Activated CD8-positive, alpha-beta T cell treated with anti-CD3 and anti-CD28 coated beads, Interleukin-2, amount 10 ng/mL, durations not matched to agents 7 days and 5 days (primary cell): Measurements from ENCODE around the gene KIN. TPM values are rescaled to one million over a fixed set of nuclear protein-coding genes. Genes with fewer than 3 reads are reported as not detected.
"Not testable (repeated sequence)": the region's sequence is repeated elsewhere in the genome, so short reads cannot be mapped to it uniquely, and the experiment has no call there.

Experiments
- ATAC-seq: fragments of 150-1000 bp; cut with Tn5 transposase; one replicate; pipeline ENCODE4 v1.10.0; 2021; ENCODE audit warnings: moderate library complexity
- CTCF ChIA-PET: fragments of 350-600 bp; sonication (Branson Sonifier 250); formaldehyde crosslinking; loops from one replicate; lab custom pipeline; 2021; ENCODE audit warnings: antibody characterized with exemption; lab: Charles Lee
- POLR2A ChIA-PET: fragments of 350-600 bp; sonication (Branson Sonifier 250); formaldehyde crosslinking; loops from one replicate; lab custom pipeline; 2021; ENCODE audit warnings: antibody characterized with exemption; lab: Charles Lee
- DNase-seq: peaks from one replicate; pipeline ENCODE4 v3.0.0-alpha.2; 2020
- H3K27ac Mint-ChIP-seq: one replicate; pipeline ENCODE4 v1.8.0; 2021; ENCODE audit warnings: mild to moderate bottlenecking, mixed read lengths
- H3K27me3 Mint-ChIP-seq: one replicate; pipeline ENCODE4 v1.8.0; 2021; ENCODE audit warnings: low read depth, mixed read lengths
- H3K36me3 Mint-ChIP-seq: one replicate; pipeline ENCODE4 v1.8.0; 2021; ENCODE audit warnings: low read depth, mixed read lengths
- H3K4me1 Mint-ChIP-seq: one replicate; pipeline ENCODE4 v1.8.0; 2021; ENCODE audit warnings: low read depth, mixed read lengths
- H3K4me3 Mint-ChIP-seq: one replicate; pipeline ENCODE4 v1.8.0; 2021; ENCODE audit warnings: mild to moderate bottlenecking, mixed read lengths
- H3K9me3 Mint-ChIP-seq: one replicate; pipeline ENCODE4 v1.8.0; 2022; ENCODE audit warnings: mixed read lengths; ENCODE audit not compliant: insufficient read depth
- total RNA-seq, 2 experiments: library from RNA; stranded (reverse); gene quantifications; one replicate each; pipeline ENCODE4 v1.2.3, GENCODE V29; 2021

The KIN gene
- total RNA-seq, 2 experiments from 2014 or later = 14.8 to 17.5 TPM

DNA sequence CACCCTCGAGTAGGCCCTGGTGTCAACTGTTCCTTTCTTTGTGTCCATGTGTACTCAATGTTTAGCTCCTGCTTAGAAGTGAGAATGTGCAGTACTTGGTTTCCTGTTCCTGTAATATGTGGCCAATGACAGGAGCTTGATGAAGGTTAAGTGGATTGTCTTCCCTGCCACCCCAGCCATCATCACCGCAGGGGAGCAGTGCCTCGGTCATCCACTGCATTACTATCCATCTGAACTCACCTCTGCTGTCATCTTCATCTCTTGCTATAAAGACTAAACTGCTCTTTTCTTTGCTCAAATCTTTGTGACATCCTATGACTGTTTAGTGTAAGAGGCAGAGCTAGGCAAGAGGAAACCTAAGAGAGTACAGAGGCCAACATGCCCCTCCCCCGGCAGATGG, 69.1 kb downstream of the KIN start:
- no peak for ATAC-seq
- Mint-ChIP-seq H3K9me3 (no peaks in the 10 kb centered on the region), H3K4me3 (no peak overlapping the region), H3K27me3 (peaks cover 19% of the 10 kb centered on the region), H3K36me3 (no peaks in the 10 kb centered on the region), H3K27ac (no peak overlapping the region), H3K4me1 (peaks cover 23% of the 10 kb centered on the region)
- CTCF ChIA-PET = interaction anchor here (1.7 kb wide), 1 partner anchor 31 kb away, joined by 9 read pairs; no protein-coding TSS in a partner anchor
- POLR2A ChIA-PET = no interaction called here
- no peak for DNase-seq

DNA sequence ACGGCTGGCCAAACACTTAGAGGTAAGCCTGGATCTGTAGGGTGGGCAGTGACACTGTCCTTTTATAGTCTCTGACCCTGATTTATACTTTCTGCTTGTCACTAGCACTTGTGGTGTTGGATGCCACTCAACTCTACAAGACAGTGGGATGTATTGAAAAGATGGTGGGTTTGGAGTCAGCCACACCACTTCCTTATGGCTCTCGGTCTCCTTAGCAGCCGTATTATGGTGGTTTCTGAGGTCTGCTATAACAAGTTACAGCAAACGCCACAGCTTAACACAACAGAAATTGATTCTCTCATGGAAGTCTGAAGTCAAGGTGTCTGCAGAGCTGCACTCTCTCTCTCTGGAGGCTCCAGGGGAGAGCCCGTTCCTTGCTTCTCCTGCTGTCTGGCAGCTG, 70.0 kb downstream of the KIN start:
- H3K4me3 Mint-ChIP-seq = no peak overlapping the region
- H3K4me1 Mint-ChIP-seq = peaks cover 23% of the 10 kb centered on the region
- POLR2A ChIA-PET = no interaction called here
- H3K27ac Mint-ChIP-seq = no peak overlapping the region
- DNase-seq (peak; percentile 46), ATAC-seq (peak; percentile 81)
- peaks cover 18% of the 10 kb centered on the region for H3K27me3 Mint-ChIP-seq
- CTCF ChIA-PET = interaction anchor here (1.7 kb wide), 1 partner anchor 30 kb away, joined by 9 read pairs; no protein-coding TSS in a partner anchor
- H3K9me3 Mint-ChIP-seq = no peaks in the 10 kb centered on the region
- no peaks in the 10 kb centered on the region for H3K36me3 Mint-ChIP-seq

DNA sequence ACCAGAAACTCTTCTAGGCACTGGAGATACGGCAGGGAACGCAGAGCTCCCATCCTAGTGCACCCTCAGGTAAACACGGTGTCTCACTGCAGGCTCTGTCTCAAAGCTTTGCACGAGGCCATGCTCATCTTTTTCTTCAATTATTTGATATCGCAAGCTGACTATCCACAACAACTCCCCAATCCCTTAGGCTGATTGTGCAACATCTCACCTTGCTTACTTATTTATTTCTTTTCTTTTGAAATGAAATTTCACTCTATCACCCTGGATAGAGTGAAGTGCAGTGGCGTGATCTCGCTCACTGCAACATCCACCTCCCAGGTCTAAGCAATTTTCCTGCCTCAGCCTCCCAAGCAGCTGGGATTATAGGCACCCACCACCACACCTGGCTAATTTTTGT, 72.3 kb downstream of the KIN start:
- ATAC-seq (no peak), DNase-seq (no peak)
- Mint-ChIP-seq H3K9me3 (no peaks in the 10 kb centered on the region), H3K36me3 (no peaks in the 10 kb centered on the region), H3K4me1 (peaks cover 23% of the 10 kb centered on the region), H3K27me3 (peaks cover 18% of the 10 kb centered on the region), H3K27ac (no peak overlapping the region), H3K4me3 (no peak overlapping the region)
- CTCF ChIA-PET = no interaction called here
- POLR2A ChIA-PET = no interaction called here

DNA sequence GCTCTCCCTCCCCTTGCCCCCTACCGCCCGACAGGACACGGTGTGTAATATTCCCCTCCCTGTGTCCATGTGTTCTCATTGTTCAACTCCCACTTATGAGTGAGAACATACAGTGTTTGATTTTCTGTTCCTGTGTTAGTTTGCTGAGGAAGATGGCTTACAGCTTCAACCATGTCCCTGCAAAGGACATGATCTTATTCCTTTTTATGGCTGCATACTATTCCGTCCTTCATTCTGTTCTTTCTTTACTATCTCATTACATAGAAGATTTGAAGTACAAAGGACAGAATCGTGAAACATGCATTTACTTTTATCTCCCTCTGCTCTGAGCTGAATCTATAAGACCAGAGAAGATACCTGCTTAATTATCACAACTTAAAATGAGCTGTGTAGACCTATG, 76.7 kb downstream of the KIN start:
- CTCF ChIA-PET = interaction anchor here (1.0 kb wide), 1 partner anchor 24 kb away, joined by 3 read pairs; no protein-coding TSS in a partner anchor
- H3K36me3 Mint-ChIP-seq, H3K9me3 Mint-ChIP-seq, H3K27ac Mint-ChIP-seq, ATAC-seq, H3K4me3 Mint-ChIP-seq, POLR2A ChIA-PET, DNase-seq, H3K4me1 Mint-ChIP-seq: not testable (repeated sequence)
- H3K27me3 Mint-ChIP-seq = peaks cover 33% of the 10 kb centered on the region

DNA sequence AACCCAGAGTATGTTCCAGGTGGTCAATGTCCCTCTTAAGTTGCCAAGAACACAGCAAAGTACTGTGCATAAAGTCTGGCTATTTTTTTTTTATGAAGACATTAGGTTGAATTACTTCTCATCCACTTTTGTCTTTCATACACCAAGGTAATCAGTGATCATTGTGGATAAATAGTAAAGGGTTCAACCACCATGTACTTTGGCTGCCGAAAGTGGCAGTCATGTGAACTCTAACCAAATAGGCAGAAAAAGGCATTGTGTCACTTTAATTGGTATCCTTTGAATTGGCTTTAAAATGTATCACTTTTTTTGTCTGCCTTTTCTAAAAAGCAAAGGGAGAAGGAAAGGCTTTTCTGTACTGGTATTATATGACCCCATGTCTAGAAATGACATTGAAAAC, 77.3 kb downstream of the KIN start:
- ChIA-PET POLR2A (no interaction called here), CTCF (interaction anchor here (2.4 kb wide), 1 partner anchor 24 kb away, joined by 9 read pairs; no protein-coding TSS in a partner anchor)
- no peak for DNase-seq
- Mint-ChIP-seq H3K27ac (no peak overlapping the region), H3K4me3 (no peak overlapping the region), H3K9me3 (no peaks in the 10 kb centered on the region), H3K27me3 (peaks cover 30% of the 10 kb centered on the region), H3K4me1 (no peaks in the 10 kb centered on the region), H3K36me3 (no peaks in the 10 kb centered on the region)
- ATAC-seq = no peak

DNA sequence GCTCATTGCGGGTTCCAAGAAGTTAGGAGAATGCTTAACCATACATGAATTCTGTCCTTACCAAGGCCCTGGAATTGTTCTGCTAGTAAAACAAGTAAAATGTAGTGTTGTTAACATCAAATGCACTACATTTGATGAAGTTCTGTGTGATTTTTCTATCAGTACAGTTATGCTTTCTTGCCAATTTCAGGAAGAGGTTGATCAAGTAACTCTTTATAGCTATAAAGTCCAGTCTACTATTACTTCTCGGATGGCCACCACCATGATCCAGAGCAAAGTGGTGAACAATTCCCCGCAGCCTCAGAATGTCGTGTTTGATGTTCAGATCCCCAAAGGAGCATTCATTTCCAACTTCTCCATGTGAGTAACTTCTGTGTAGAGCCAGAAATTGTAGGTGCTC, 79.0 kb downstream of the KIN start:
- DNase-seq = no peak
- ChIA-PET POLR2A (no interaction called here), CTCF (interaction anchor here (2.4 kb wide), 1 partner anchor 22 kb away, joined by 9 read pairs; no protein-coding TSS in a partner anchor)
- ATAC-seq = no peak
- Mint-ChIP-seq H3K9me3 (no peaks in the 10 kb centered on the region), H3K27me3 (peaks cover 33% of the 10 kb centered on the region), H3K27ac (no peak overlapping the region), H3K4me3 (no peak overlapping the region), H3K4me1 (no peaks in the 10 kb centered on the region), H3K36me3 (no peaks in the 10 kb centered on the region)

DNA sequence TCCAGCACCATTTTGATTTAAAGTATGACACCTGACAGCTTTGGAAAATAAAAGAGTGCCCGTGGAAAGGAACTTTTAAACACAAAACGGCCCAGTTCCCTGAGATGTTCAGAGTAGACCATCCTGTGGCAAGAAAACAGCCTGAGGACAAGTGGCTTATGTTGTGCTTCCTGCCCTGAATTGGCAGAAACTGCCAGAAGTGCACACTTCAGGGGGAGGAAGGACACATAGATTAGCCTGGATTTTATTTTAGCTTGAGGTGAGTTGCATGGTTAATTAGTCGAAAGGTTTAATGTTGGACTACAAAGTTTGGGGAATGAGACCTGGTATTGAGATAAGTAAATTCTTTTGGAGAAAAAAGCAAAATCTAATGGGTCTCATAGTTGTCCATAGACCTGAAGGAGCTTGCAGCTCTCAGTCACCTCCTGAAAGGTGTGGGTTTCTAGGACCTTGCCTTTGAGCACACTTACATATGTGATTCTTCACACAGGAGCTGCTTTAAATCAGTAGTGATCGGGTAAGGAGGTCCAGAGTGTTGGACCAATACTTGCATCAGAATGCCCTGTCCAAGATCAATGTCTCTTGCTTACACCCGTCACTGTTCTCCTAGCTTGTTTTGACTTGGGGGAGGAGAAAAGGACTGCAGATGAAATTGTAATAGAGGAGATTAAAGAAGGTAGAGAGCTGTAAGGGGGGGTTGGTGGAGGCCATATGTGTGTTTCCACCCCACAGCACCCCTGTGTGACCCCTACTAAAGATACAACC, 79.8 kb downstream of the KIN start:
- Mint-ChIP-seq H3K36me3 (no peaks in the 10 kb centered on the region), H3K27ac (no peak overlapping the region), H3K4me1 (no peaks in the 10 kb centered on the region), H3K9me3 (no peaks in the 10 kb centered on the region), H3K4me3 (no peak overlapping the region), H3K27me3 (peaks cover 38% of the 10 kb centered on the region)
- ChIA-PET CTCF (interaction anchor here (2.4 kb wide), 1 partner anchor 21 kb away, joined by 9 read pairs; no protein-coding TSS in a partner anchor), POLR2A (no interaction called here)
- ATAC-seq = no peak
- no peak for DNase-seq

DNA sequence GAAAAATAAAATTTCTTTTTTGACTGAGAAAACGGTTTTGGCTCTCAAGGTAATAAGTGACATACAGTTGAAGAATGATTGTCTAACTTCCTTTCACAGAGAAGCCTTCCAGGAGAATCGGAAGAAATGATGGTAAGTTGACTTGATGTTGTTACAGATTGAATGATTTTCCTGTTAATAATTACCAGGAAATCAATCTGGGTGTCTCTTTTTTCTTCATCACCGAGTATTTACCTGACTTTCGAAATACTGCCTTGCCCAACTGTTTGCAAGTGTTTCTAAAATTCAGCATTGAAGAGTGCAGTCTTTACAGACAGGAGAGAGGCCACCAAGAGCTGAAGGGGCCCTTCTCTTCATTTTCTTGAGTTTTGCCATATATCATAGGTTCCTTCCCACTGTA, 80.7 kb downstream of the KIN start:
- DNase-seq (no peak), ATAC-seq (no peak)
- ChIA-PET POLR2A (interaction anchor here (0.6 kb wide), 1 partner anchor 20 kb away, joined by 3 read pairs; no protein-coding TSS in a partner anchor), CTCF (interaction anchor here (1.0 to 1.8 kb wide), 2 partner anchors 19 to 20 kb away, joined by 4 to 5 read pairs; no protein-coding TSS in a partner anchor)
- Mint-ChIP-seq H3K4me3 (no peak overlapping the region), H3K36me3 (no peaks in the 10 kb centered on the region), H3K9me3 (no peaks in the 10 kb centered on the region), H3K27ac (no peak overlapping the region), H3K27me3 (peaks cover 46% of the 10 kb centered on the region), H3K4me1 (no peaks in the 10 kb centered on the region)

DNA sequence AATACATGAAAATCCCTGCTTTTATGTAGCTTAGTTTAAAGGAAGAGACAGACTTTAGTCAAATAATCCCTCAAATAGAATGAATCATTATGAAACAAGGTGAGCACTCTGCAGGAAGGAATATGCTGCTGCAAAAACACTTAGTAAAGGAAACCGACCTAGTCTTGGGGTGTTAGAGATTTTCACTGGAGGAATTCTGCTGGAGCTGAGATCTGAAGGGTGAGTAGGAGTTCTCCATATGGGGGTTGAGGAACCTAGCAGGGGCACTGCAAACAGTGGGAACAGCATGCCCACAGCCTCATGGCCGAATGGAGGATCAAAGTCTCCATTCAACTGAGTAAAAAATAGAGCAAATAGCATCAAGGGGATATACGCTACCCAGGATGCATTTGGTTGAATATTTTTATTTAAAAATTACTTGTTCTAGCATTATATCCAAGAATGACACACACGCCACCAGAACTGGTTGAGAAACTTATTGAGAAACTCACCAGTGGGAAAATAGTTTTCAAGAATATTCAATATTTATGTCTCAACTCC, 81.2 kb downstream of the KIN start:
- ChIA-PET CTCF (interaction anchor here (1.0 to 1.8 kb wide), 2 partner anchors 18 to 20 kb away, joined by 4 to 5 read pairs; no protein-coding TSS in a partner anchor), POLR2A (interaction anchor here (0.6 kb wide), 1 partner anchor 19 kb away, joined by 3 read pairs; no protein-coding TSS in a partner anchor)
- H3K36me3 Mint-ChIP-seq = no peaks in the 10 kb centered on the region
- ATAC-seq = no peak
- no peak overlapping the region for H3K27ac Mint-ChIP-seq
- no peaks in the 10 kb centered on the region for H3K4me1 Mint-ChIP-seq
- peaks cover 46% of the 10 kb centered on the region for H3K27me3 Mint-ChIP-seq
- H3K9me3 Mint-ChIP-seq = no peaks in the 10 kb centered on the region
- no peak overlapping the region for H3K4me3 Mint-ChIP-seq
- DNase-seq = no peak

DNA sequence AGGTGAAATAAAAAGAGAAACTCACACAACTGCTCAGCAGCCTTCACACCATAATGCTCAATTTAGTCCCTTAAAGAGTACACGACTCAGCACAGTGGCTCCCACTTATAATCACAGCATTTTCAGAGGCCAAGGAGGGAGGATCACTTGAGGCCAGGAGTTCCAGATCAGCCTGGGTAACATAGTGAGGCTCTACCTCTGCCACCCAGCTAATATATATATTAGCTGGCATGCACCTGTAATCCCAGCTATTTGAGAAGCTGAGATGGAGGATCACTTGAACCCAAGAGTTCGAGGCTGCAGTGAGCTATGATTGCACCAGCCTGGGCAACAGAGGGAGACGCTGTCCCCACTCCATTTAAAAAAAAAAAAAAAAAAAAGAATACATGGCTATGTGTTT, 82.5 kb downstream of the KIN start:
- H3K27ac Mint-ChIP-seq = no peak overlapping the region
- no peak overlapping the region for H3K4me3 Mint-ChIP-seq
- ChIA-PET CTCF (no interaction called here), POLR2A (no interaction called here)
- no peaks in the 10 kb centered on the region for H3K9me3 Mint-ChIP-seq
- H3K27me3 Mint-ChIP-seq = peaks cover 48% of the 10 kb centered on the region
- H3K36me3 Mint-ChIP-seq = no peaks in the 10 kb centered on the region
- ATAC-seq (no peak), DNase-seq (no peak)
- no peaks in the 10 kb centered on the region for H3K4me1 Mint-ChIP-seq

DNA sequence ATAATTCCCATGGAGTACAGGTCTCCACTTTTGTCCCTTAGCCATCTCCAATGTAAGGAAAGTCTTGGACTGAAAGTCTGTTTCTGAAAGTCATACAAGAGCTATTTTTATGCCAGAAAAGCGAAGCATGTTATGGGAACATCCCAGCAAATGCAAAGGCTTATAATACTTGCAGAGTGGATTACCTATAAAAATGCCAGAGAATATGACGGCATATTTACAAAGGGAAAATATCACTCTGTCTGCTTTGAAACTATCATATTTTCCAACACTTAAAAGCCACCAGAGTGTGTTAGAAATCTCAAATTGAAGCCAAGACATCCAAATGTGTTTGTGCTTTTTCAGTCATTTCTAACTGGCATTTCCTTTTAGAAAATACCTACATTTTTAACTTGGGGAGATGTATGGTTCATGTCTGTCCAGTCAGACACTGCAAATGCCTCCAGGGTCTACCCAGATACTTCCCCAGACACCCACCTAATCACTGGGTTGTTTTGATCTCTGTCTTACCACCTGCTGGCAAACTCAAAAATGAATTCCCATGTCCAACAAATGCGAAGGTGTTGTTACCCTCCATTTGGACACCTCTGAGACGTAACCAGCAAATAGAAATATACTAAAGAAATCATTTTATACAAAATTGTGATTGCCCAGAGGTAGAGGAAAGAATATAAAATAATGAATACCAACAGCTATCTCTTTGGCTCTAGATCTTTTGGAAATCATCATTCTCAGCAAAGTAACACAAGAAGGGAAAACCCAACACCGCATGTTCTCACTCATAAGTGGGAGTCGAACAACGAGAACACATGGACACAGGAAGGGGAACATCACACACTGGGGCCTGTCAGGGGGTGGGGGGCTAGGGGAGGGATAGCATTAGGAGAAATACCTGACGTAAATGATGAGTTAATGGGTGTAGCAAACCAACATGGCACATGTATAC, 83.4 kb downstream of the KIN start:
- ChIA-PET POLR2A (no interaction called here), CTCF (no interaction called here)
- DNase-seq = no peak
- Mint-ChIP-seq H3K4me3 (no peak overlapping the region), H3K36me3 (no peaks in the 10 kb centered on the region), H3K27me3 (peaks cover 48% of the 10 kb centered on the region), H3K27ac (no peak overlapping the region), H3K4me1 (no peaks in the 10 kb centered on the region), H3K9me3 (no peaks in the 10 kb centered on the region)
- ATAC-seq = no peak
